ENCODE data around the gene SURF4. TPM values are rescaled to one million over a fixed set of nuclear protein-coding genes. Genes with fewer than 3 reads are reported as not detected.
"Not testable (repeated sequence)": the region's sequence is repeated elsewhere in the genome, so short reads cannot be mapped to it uniquely, and the experiment has no call there.

Gene SURF4
- total and polyA plus RNA-seq, 8 donors, result 26.4 to 200 (median 132) TPM

- no peaks in the 10 kb centered on the region for H3K27me3 ChIP-seq
- no peak overlapping the region for H3K4me3 ChIP-seq
- intact Hi-C loops (cut with DNase I; ENCODE audit: low total_unique reads), result no loop called here
- H3K9me3 ChIP-seq, result no peaks in the 10 kb centered on the region
- TF ChIP-seq EP300 (IDR thresholded peaks at IDR 0.05), result no peak
- TF ChIP-seq POLR2A (IDR thresholded peaks at IDR 0.05), result no peak
- no peak for TF ChIP-seq CTCF (IDR thresholded peaks at IDR 0.05)
- no peak for TF ChIP-seq POLR2AphosphoS5 (IDR thresholded peaks at IDR 0.05)
- H3K36me3 ChIP-seq, result peaks cover 7 to 9% (median 8%) of the 10 kb centered on the region in 4 donors
- peaks cover 22 to 44% (median 39%) of the 10 kb centered on the region in 4 donors for H3K4me1 ChIP-seq
- 54 to 74% (median 61%) methylated on average over 6 of the region's 6 CpGs for WGBS, 5 donors
- H3K27ac ChIP-seq, result peak overlapping the region in 1 of 5 donors; percentile 8
- DNase-seq, result no peak
Measured at GRCh38 chr9:133377721-133378216, 1.9 kb upstream of the SURF4 start.

- H3K4me3 ChIP-seq; H3K9me3 ChIP-seq; H3K27ac ChIP-seq; intact Hi-C loops (cut with DNase I; ENCODE audit: low total_unique reads); H3K27me3 ChIP-seq; DNase-seq: not testable (repeated sequence)
- peaks cover 27 to 48% (median 44%) of the 10 kb centered on the region in 4 donors for H3K4me1 ChIP-seq
- 87 to 91% (median 89%) methylated on average over 14 of the region's 14 CpGs for WGBS, 5 donors
- peaks cover 11 to 13% (median 13%) of the 10 kb centered on the region in 4 donors for H3K36me3 ChIP-seq
Measured at GRCh38 chr9:133377280-133377679, 1.4 kb upstream of the SURF4 start.

GRCh38 chr9:133375116-133375723 is 640 bp downstream of the SURF4 start:
- Histone ChIP-seq H3K27me3 (no peaks in the 10 kb centered on the region), H3K9me3 (no peaks in the 10 kb centered on the region), H3K36me3 (peaks cover 16 to 24% (median 20%) of the 10 kb centered on the region in 4 donors), H3K4me3 (peak overlapping the region; percentile 70 to 89 (median 84)), H3K27ac (peak overlapping the region; percentile 96 to 99 (median 98)), H3K4me1 (peaks cover 46 to 69% (median 65%) of the 10 kb centered on the region in 4 donors)
- DNase-seq, result peak; percentile 32 to 71
- TF ChIP-seq CTCF (IDR thresholded peaks at IDR 0.05) (no peak), POLR2A (IDR thresholded peaks at IDR 0.05) (no peak), EP300 (IDR thresholded peaks at IDR 0.05) (no peak), POLR2AphosphoS5 (IDR thresholded peaks at IDR 0.05) (no peak)
- intact Hi-C loops (cut with DNase I; ENCODE audit: low total_unique reads), result no loop called here
- 0 to 3% (median 1%) methylated on average over 16 to 39 of the region's 39 CpGs for WGBS, 5 donors

- H3K4me1 ChIP-seq, result peaks cover 50 to 75% (median 70%) of the 10 kb centered on the region in 4 donors
- H3K9me3 ChIP-seq, result no peaks in the 10 kb centered on the region
- H3K4me3 ChIP-seq, result peak overlapping the region; percentile 70 to 89 (median 84)
- intact Hi-C loops (cut with DNase I; ENCODE audit: low total_unique reads), result no loop called here
- H3K27me3 ChIP-seq, result no peaks in the 10 kb centered on the region
- H3K36me3 ChIP-seq, result peaks cover 21 to 30% (median 26%) of the 10 kb centered on the region in 4 donors
- peak overlapping the region in 4 of 5 donors; percentile 96 to 99 (median 98) for H3K27ac ChIP-seq
- WGBS, 5 donors, result 5 to 10% (median 6%) methylated on average over 12 of the region's 12 CpGs
- no peak for TF ChIP-seq POLR2AphosphoS5 (IDR thresholded peaks at IDR 0.05)
- no peak for TF ChIP-seq CTCF (IDR thresholded peaks at IDR 0.05)
- TF ChIP-seq EP300 (IDR thresholded peaks at IDR 0.05), result no peak
- no peak for TF ChIP-seq POLR2A (IDR thresholded peaks at IDR 0.05)
- no peak for DNase-seq
Measured at GRCh38 chr9:133374612-133375115, 1.2 kb downstream of the SURF4 start.

GRCh38 chr9:133372144-133372543 is 3.7 kb downstream of the SURF4 start:
- Histone ChIP-seq H3K36me3 (peaks cover 25 to 43% (median 35%) of the 10 kb centered on the region in 4 donors), H3K9me3 (no peaks in the 10 kb centered on the region), H3K4me1 (peaks cover 75 to 94% (median 85%) of the 10 kb centered on the region in 4 donors), H3K27me3 (no peaks in the 10 kb centered on the region), H3K27ac (peak overlapping the region in 4 of 5 donors; percentile 7 to 73 (median 62)), H3K4me3 (peak overlapping the region in 1 of 4 donors; percentile 2)
- 53 to 64% (median 58%) methylated on average over 7 of the region's 7 CpGs for WGBS, 5 donors
- intact Hi-C loops (cut with DNase I; ENCODE audit: low total_unique reads), result no loop called here
- DNase-seq, result no peak
- TF ChIP-seq POLR2AphosphoS5 (IDR thresholded peaks at IDR 0.05) (no peak), EP300 (IDR thresholded peaks at IDR 0.05) (no peak), POLR2A (IDR thresholded peaks at IDR 0.05) (no peak), CTCF (IDR thresholded peaks at IDR 0.05) (no peak)
